Psoas muscle (tissue), 8 donors: ENCODE data around the gene LRRIQ1. TPM values are rescaled to one million over a fixed set of nuclear protein-coding genes. Genes with fewer than 3 reads are reported as not detected.

ENCODE experiments used
- ATAC-seq, 4 donors: fragments of 200-7000 bp; cut with Tn5 transposase; one replicate each; pipeline ENCODE4 v1.9.1; 2020; ENCODE audit warnings: moderate library complexity in 3 of 4, mild to moderate bottlenecking in 2 of 4
- DNase-seq, 2 donors: peaks; one replicate each; pipeline ENCODE4 v3.0.0-alpha.2; 2020
- H3K27ac ChIP-seq: fragments of 200-600 bp; one replicate; pipeline ENCODE4 v1.8.0; 2022
- H3K27me3 ChIP-seq, 3 donors: fragments of 200-600 bp in 1 of 3; one replicate each; pipeline versions ENCODE4 v1.6.1 to v1.8.0; 2013 to 2022; ENCODE audit warnings: low read length in 2 of 3, mild to moderate bottlenecking in 2 of 3, moderate library complexity in 1 of 3; ENCODE audit not compliant: insufficient read depth in 3 of 3
- H3K36me3 ChIP-seq, 2 donors: fragments of 200-600 bp in 1 of 2; one replicate each; pipeline versions ENCODE4 v1.6.1 to v1.8.0; 2013 to 2022; ENCODE audit warnings: low read depth in 1 of 2, mild to moderate bottlenecking in 1 of 2, moderate library complexity in 1 of 2; ENCODE audit not compliant: insufficient read depth in 1 of 2
- H3K4me1 ChIP-seq: fragments of 200-600 bp; one replicate; pipeline ENCODE4 v1.8.0; 2022
- H3K4me3 ChIP-seq: fragments of 200-600 bp; one replicate; pipeline ENCODE4 v1.8.0; 2022; ENCODE audit warnings: mild to moderate bottlenecking
- H3K9me3 ChIP-seq: fragments of 200-600 bp; one replicate; pipeline ENCODE4 v1.8.0; 2022
- CTCF ChIP-seq: fragments of 200-600 bp; IDR thresholded peaks from one replicate; pipeline ENCODE4 v1.8.0; 2022; ENCODE audit warnings: antibody characterized with exemption
- WGBS, 3 donors: extraction: QIAGEN DNeasy Blood & Tissue Kit; methylation state at CpG; one replicate each; pipeline versions ENCODE4 v1.1.6 to v1.1.7; 2013; 5-methylcytosine and 5-hydroxymethylcytosine counted together
- intact Hi-C, 2 donors: fragments of 100-400 bp; cut with DNase I; formaldehyde crosslinking; loops; one replicate each; pipeline versions ENCODE4 v1.11.0 to v1.14.2; 2022
- polyA plus RNA-seq, 3 donors: library from polyadenylated mRNA; stranded (reverse); fragments of 200-250 nt; gene quantifications; one replicate each; pipeline ENCODE4 v1.2.3, GENCODE V29; 2013
- total RNA-seq, 4 donors: library from RNA; stranded (reverse); fragmentation: NEBNext Ultra II Directional in 2 of 4; extraction: Animal tissue kit (Norgen Biotek cat#: 25700) in 2 of 4; gene quantifications; one replicate each; pipeline versions ENCODE4 v1.2.1 to v1.2.4, GENCODE V29; 2021 to 2023
- donor health status: healthy with polysubstance abuse.
- donor health status: DM: no; HTN: no; CAD: no; lungs with moderate emphysema.
- donor health status: Bipolar disorder and iron deficiency.
- donor health status: healthy.
- donor health status: DM: yes; HTN: yes; CAD: no.
- donor health status: DM: no; HTN: no; CAD: no.
- donor health status: DM: no; HTN: no; CAD: no.
- donor health status: DM: yes; HTN: yes; CAD: no.

The LRRIQ1 gene
- total and polyA plus RNA-seq, 7 donors: 0.08 to 0.31 TPM; not detected in 5

- H3K36me3 ChIP-seq: no peaks in the 10 kb centered on the region
- ATAC-seq: no peak
- no peaks in the 10 kb centered on the region for H3K27me3 ChIP-seq
- no peak overlapping the region for H3K4me3 ChIP-seq
- no peak for TF ChIP-seq CTCF
- no peaks in the 10 kb centered on the region for H3K9me3 ChIP-seq
- H3K27ac ChIP-seq: no peak overlapping the region
- 75 to 92% (median 84%) methylated on average over 1 of the region's 1 CpG for WGBS, 3 donors
- no peak for DNase-seq
- intact Hi-C loops: no loop called here
- H3K4me1 ChIP-seq: no peaks in the 10 kb centered on the region
These were observed 30.5 kb upstream of the LRRIQ1 start for GRCh38 chr12:85005615-85006014.

- Histone ChIP-seq H3K4me3 (no peak overlapping the region), H3K36me3 (no peaks in the 10 kb centered on the region), H3K4me1 (no peaks in the 10 kb centered on the region), H3K27ac (no peak overlapping the region), H3K9me3 (no peaks in the 10 kb centered on the region), H3K27me3 (no peaks in the 10 kb centered on the region)
- DNase-seq: no peak
- no peak for ATAC-seq
- TF ChIP-seq CTCF: no peak
- intact Hi-C loops: no loop called here
- WGBS, 3 donors: 48 to 68% (median 66%) methylated on average over 1 of the region's 1 CpG
These were observed 29.9 kb upstream of the LRRIQ1 start for GRCh38 chr12:85006206-85006605.

GRCh38 chr12:85007836-85008235 lies 28.3 kb upstream of the LRRIQ1 start:
- H3K9me3 ChIP-seq: no peaks in the 10 kb centered on the region
- intact Hi-C loops: no loop called here
- no peaks in the 10 kb centered on the region for H3K27me3 ChIP-seq
- ATAC-seq (no peak), DNase-seq (no peak)
- no peaks in the 10 kb centered on the region for H3K4me1 ChIP-seq
- H3K4me3 ChIP-seq: no peak overlapping the region
- no peak overlapping the region for H3K27ac ChIP-seq
- H3K36me3 ChIP-seq: no peaks in the 10 kb centered on the region
- TF ChIP-seq CTCF: no peak
- 32 to 53% (median 40%) methylated on average over 4 of the region's 4 CpGs for WGBS, 3 donors

- peak in 3 of 4 donors; percentile 41 to 64 (median 61) for ATAC-seq
These were observed 19.7 kb upstream of the LRRIQ1 start for GRCh38 chr12:85016413-85016812.

More at GRCh38 chr12:85016413-85016812, 19.7 kb upstream of the LRRIQ1 start:
- no peak for DNase-seq
- Histone ChIP-seq H3K27ac (no peak overlapping the region), H3K4me1 (no peaks in the 10 kb centered on the region), H3K4me3 (no peak overlapping the region), H3K36me3 (no peaks in the 10 kb centered on the region), H3K27me3 (no peaks in the 10 kb centered on the region), H3K9me3 (no peaks in the 10 kb centered on the region)
- TF ChIP-seq CTCF: no peak
- intact Hi-C loops: no loop called here
- 29 to 42% (median 32%) methylated on average over 1 of the region's 1 CpG for WGBS, 3 donors
